Measurements from ENCODE around the gene IQGAP3.

Gene IQGAP3

GRCh38 chr1:156482276-156482675, 90.1 kb downstream of the IQGAP3 start:
- no peaks in the 10 kb centered on the region for H3K27me3 ChIP-seq (replicated peaks)
- DNase-seq = no peak
- no peak overlapping the region for H3K4me3 ChIP-seq (ENCODE audit: low read depth, low read length)
- in situ Hi-C loops (cut with HindIII; ENCODE audit: low pct_ligation_motif_present, low sequenced_read_pairs) = no loop called here
- no peak overlapping the region for H3K27ac ChIP-seq
- TF ChIP-seq CTCF (IDR thresholded peaks at IDR 0.05; ENCODE audit: low read depth, low read length, missing control alignments) = no peak
- H3K36me3 ChIP-seq (replicated peaks) = peaks cover 58% of the 10 kb centered on the region

DNA sequence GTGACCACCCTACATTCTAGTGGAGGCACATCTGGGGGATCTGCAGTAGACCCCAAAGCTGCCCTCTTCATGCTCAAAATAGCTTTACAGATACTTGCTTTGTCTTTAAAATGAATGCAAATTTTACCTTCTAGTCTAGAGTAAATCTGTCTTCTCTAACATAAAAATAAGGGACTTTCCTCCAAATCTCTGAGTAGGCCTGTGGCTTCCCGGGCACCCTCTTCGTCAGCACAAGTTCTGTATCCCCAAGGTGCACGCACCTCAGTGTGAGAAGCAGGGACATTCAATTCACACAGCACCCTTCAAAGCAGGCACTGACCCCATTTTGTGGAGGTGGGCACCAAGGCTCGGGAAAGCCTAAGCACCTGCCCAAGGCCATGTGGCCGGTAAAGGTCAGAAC, 90.8 kb downstream of the IQGAP3 start:
- H3K27ac ChIP-seq = no peak overlapping the region
- H3K36me3 ChIP-seq (replicated peaks) = peaks cover 64% of the 10 kb centered on the region
- no peak overlapping the region for H3K4me3 ChIP-seq (ENCODE audit: low read depth, low read length)
- DNase-seq = no peak
- in situ Hi-C loops (cut with HindIII; ENCODE audit: low pct_ligation_motif_present, low sequenced_read_pairs) = no loop called here
- no peaks in the 10 kb centered on the region for H3K27me3 ChIP-seq (replicated peaks)
- TF ChIP-seq CTCF (IDR thresholded peaks at IDR 0.05; ENCODE audit: low read depth, low read length, missing control alignments) = no peak

GRCh38 chr1:156480411-156481192, 91.8 kb downstream of the IQGAP3 start:
- Histone ChIP-seq H3K36me3 (replicated peaks) (peaks cover 73% of the 10 kb centered on the region), H3K27me3 (replicated peaks) (no peaks in the 10 kb centered on the region), H3K27ac (no peak overlapping the region), H3K4me3 (ENCODE audit: low read depth, low read length) (no peak overlapping the region)
- no peak for DNase-seq
- TF ChIP-seq CTCF (IDR thresholded peaks at IDR 0.05; ENCODE audit: low read depth, low read length, missing control alignments) = peak; percentile 89
- in situ Hi-C loops (cut with HindIII; ENCODE audit: low pct_ligation_motif_present, low sequenced_read_pairs) = no loop called here

DNA sequence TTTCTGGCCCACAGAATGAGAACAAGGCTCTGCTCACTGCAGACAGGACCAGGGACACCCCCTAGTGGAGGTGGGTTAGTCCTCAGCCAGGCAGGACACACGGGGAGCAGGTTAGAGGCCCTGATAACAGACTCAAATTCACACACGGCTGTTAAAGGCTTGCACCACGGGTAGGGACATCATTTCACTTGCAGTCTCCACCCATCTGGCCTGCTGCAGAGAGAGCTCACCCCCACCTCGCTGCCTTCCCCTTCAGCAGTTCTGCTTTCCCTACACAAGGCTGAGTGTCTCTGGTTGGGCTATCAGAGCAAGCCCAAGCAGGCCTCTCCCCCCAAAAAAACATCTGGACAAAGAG, 92.4 kb downstream of the IQGAP3 start:
- TF ChIP-seq CTCF (IDR thresholded peaks at IDR 0.05; ENCODE audit: low read depth, low read length, missing control alignments) = peak; percentile 55
- no peak for DNase-seq
- no peak overlapping the region for H3K27ac ChIP-seq
- peaks cover 79% of the 10 kb centered on the region for H3K36me3 ChIP-seq (replicated peaks)
- in situ Hi-C loops (cut with HindIII; ENCODE audit: low pct_ligation_motif_present, low sequenced_read_pairs) = no loop called here
- H3K4me3 ChIP-seq (ENCODE audit: low read depth, low read length) = no peak overlapping the region
- no peaks in the 10 kb centered on the region for H3K27me3 ChIP-seq (replicated peaks)

GRCh38 chr1:156479093-156480015, 93.0 kb downstream of the IQGAP3 start:
- in situ Hi-C loops (cut with HindIII; ENCODE audit: low pct_ligation_motif_present, low sequenced_read_pairs) = no loop called here

More at GRCh38 chr1:156479093-156480015, 93.0 kb downstream of the IQGAP3 start:
- no peak overlapping the region for H3K27ac ChIP-seq
- TF ChIP-seq CTCF (IDR thresholded peaks at IDR 0.05; ENCODE audit: low read depth, low read length, missing control alignments) = no peak
- H3K36me3 ChIP-seq (replicated peaks) = peaks cover 84% of the 10 kb centered on the region
- no peak overlapping the region for H3K4me3 ChIP-seq (ENCODE audit: low read depth, low read length)
- H3K27me3 ChIP-seq (replicated peaks) = no peaks in the 10 kb centered on the region
- DNase-seq = no peak

Data from brain microvascular endothelial cell (primary cell).